Caco-2 (cell line): ENCODE measurements around the gene FCAR. TPM values are rescaled to one million over a fixed set of nuclear protein-coding genes. Genes with fewer than 3 reads are reported as not detected.
"Not testable (repeated sequence)": the region's sequence is repeated elsewhere in the genome, so short reads cannot be mapped to it uniquely, and the experiment has no call there.

Experiments used
- Bru-seq: library from RNA; stranded (reverse); fragments of 400-500 nt; gene quantifications from one replicate; lab custom pipeline; 2021; lab: Mats Ljungman, UMichigan
- BruChase-seq, 2 experiments: library from RNA; stranded (reverse); fragments of 400-500 nt; gene quantifications; one replicate each; lab custom pipeline; 2021; lab: Mats Ljungman, UMichigan
- BruUV-seq: library from RNA; stranded (reverse); fragments of 400-500 nt; replicated peaks from 2 replicates; lab custom pipeline; 2021; lab: Mats Ljungman, UMichigan
- CTCF ChIA-PET: fragments of 300-600 bp; sonication (Branson Sonifier 250); formaldehyde crosslinking; loops from one replicate; lab custom pipeline; 2022; ENCODE audit warnings: antibody characterized with exemption; lab: Charles Lee
- POLR2A ChIA-PET: fragments of 300-600 bp; sonication (Branson Sonifier 250); formaldehyde crosslinking; loops from one replicate; lab custom pipeline; 2022; ENCODE audit warnings: antibody characterized with exemption; lab: Charles Lee
- DNase-seq, 2 experiments: peaks; one replicate each; pipeline versions ENCODE4 v3.0.0 to v3.0.0-alpha.2; 2020 to 2022
- H3K27me3 ChIP-seq: replicated peaks from 2 replicates; pipeline ENCODE4 v1.6.0; 2011; ENCODE audit warnings: low read length; ENCODE audit not compliant: control insufficient read depth, insufficient read depth
- H3K36me3 ChIP-seq: 2 replicates; pipeline ENCODE4 v1.5.1; 2011; ENCODE audit warnings: low read length; ENCODE audit not compliant: control insufficient read depth, insufficient read depth
- H3K4me1 ChIP-seq: fragments of 250-450 bp; sonication (Bioruptor Pico); 2 replicates; pipeline ENCODE4 v1.5.1; 2020; ENCODE audit warnings: mild to moderate bottlenecking
- H3K4me3 ChIP-seq: 2 replicates; pipeline ENCODE4 v1.5.1; 2011; ENCODE audit warnings: low read depth, mild to moderate bottlenecking, control low read depth, low read length
- H3K9me3 ChIP-seq: fragments of 250-450 bp; sonication (Bioruptor Pico); 2 replicates; pipeline ENCODE4 v1.5.1; 2020; ENCODE audit warnings: mild to moderate bottlenecking, moderate library complexity
- H3K27ac Mint-ChIP-seq: one replicate; pipeline ENCODE4 v1.8.0; 2022; ENCODE audit warnings: mixed read lengths; ENCODE audit not compliant: unreplicated experiment
- H3K27me3 Mint-ChIP-seq: one replicate; pipeline ENCODE4 v1.8.0; 2022; ENCODE audit warnings: mixed read lengths; ENCODE audit not compliant: insufficient read depth, unreplicated experiment
- H3K36me3 Mint-ChIP-seq: one replicate; pipeline ENCODE4 v1.8.0; 2022; ENCODE audit warnings: mild to moderate bottlenecking, mixed read lengths; ENCODE audit not compliant: insufficient read depth, unreplicated experiment
- H3K4me1 Mint-ChIP-seq: one replicate; pipeline ENCODE4 v1.8.0; 2022; ENCODE audit warnings: low read depth, mixed read lengths; ENCODE audit not compliant: unreplicated experiment
- H3K4me3 Mint-ChIP-seq: one replicate; pipeline ENCODE4 v1.8.0; 2022; ENCODE audit warnings: mild to moderate bottlenecking, moderate library complexity, mixed read lengths; ENCODE audit not compliant: unreplicated experiment
- H3K9me3 Mint-ChIP-seq: one replicate; pipeline ENCODE4 v1.8.0; 2022; ENCODE audit warnings: mixed read lengths; ENCODE audit not compliant: unreplicated experiment
- intact Hi-C: fragments of 100-400 bp; cut with micrococcal nuclease; formaldehyde crosslinking; loops from one replicate; pipeline ENCODE4 v1.10.0; 2022; ENCODE audit not compliant: unreplicated experiment
- long read RNA-seq: library from polyadenylated mRNA; stranded (forward); transcript quantifications from one replicate; pipeline ENCODE4 v2.0.0, GENCODE V29; 2022
- total RNA-seq: library from RNA; stranded (reverse); gene quantifications from 2 replicates; pipeline ENCODE4 v1.2.3, GENCODE V29; 2022
- TF ChIP-seq, protein P1 (sequence below), 2 experiments: fragments of 200-600 bp in 1 of 2; IDR thresholded peaks; 1 replicate in 1 of 2; 2 replicates in 1 of 2; pipeline versions ENCODE4 v1.5.1 to v1.8.0; 2011 to 2022; ENCODE audit warnings: antibody characterized with exemption in 1 of 2, control low read depth in 1 of 2, inconsistent platforms in 1 of 2, low read depth in 1 of 2, low read length in 1 of 2, mild to moderate bottlenecking in 1 of 2, moderate library complexity in 1 of 2; ENCODE audit not compliant: insufficient read depth in 1 of 2, severe bottlenecking in 1 of 2, unreplicated experiment in 1 of 2

FCAR gene
- not detected in 2 replicates for total RNA-seq
- not detected for Bru-seq, nascent RNA
- not detected for BruChase-seq, experiment 1, labeled RNA remaining after a 2-hour chase
- not detected for BruChase-seq, experiment 2, labeled RNA remaining after a 6-hour chase
- long read RNA-seq, result 0 reads

GRCh38 chr19:54873990-54874389 lies at the start of gene FCAR:
Gene FCAR (plus strand): TSS chr19:54874235. CDS start chr19:54874290, 55 bp downstream.
- TF ChIP-seq, protein P1, sequence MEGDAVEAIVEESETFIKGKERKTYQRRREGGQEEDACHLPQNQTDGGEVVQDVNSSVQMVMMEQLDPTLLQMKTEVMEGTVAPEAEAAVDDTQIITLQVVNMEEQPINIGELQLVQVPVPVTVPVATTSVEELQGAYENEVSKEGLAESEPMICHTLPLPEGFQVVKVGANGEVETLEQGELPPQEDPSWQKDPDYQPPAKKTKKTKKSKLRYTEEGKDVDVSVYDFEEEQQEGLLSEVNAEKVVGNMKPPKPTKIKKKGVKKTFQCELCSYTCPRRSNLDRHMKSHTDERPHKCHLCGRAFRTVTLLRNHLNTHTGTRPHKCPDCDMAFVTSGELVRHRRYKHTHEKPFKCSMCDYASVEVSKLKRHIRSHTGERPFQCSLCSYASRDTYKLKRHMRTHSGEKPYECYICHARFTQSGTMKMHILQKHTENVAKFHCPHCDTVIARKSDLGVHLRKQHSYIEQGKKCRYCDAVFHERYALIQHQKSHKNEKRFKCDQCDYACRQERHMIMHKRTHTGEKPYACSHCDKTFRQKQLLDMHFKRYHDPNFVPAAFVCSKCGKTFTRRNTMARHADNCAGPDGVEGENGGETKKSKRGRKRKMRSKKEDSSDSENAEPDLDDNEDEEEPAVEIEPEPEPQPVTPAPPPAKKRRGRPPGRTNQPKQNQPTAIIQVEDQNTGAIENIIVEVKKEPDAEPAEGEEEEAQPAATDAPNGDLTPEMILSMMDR (IDR thresholded peaks at IDR 0.05; ENCODE audit: insufficient read depth in 1 of 2, low read depth in 1 of 2, low read length in 1 of 2, severe bottlenecking in 1 of 2, unreplicated experiment in 1 of 2), result no peak
- BruUV-seq, result no TSS peak
- Mint-ChIP-seq H3K4me3 (no peak within 1 kb of the TSS), H3K27me3 (peaks cover 27% of the 10 kb centered on the region), H3K36me3 (no peaks in the 10 kb centered on the region), H3K4me1 (no peaks in the 10 kb centered on the region), H3K27ac (no peak within 1 kb of the TSS), H3K9me3 (no peaks in the 10 kb centered on the region)
- Histone ChIP-seq H3K9me3 (0 out of 2 replicates have a peak, but pooled peaks cover 3% of the 10 kb centered on the region), H3K4me1 (no peaks in the 10 kb centered on the region), H3K4me3 (no peak within 1 kb of the TSS), H3K27me3 (no peaks in the 10 kb centered on the region; the same call in 1 of the 2 replicates), H3K36me3 (no peaks in the 10 kb centered on the region)
- ChIA-PET CTCF (no interaction called here), POLR2A (no interaction called here)
- intact Hi-C loops, result no loop called here
- no peak for DNase-seq

DNA sequence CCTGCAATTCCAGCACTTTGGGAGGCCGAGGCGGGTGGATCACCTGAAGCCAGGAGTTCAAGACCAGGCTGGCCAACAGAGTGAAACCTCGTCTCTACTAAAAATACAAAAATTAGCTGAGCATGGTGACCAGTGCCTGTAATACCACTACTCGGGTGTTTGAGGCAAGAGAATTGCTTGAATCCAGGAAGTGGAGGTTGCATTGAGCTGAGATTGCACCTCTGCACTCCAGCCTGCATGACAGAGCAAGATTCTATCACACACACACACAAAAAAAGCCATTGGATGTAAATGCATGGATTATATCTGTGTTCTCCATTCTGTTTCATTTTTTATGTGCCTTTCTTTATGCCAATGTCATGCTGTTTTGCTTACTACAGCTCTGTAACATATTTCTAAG lies 49.6 kb upstream of the FCAR start:
- H3K4me1 Mint-ChIP-seq, H3K36me3 ChIP-seq, DNase-seq, CTCF ChIA-PET, H3K4me1 ChIP-seq, H3K4me3 Mint-ChIP-seq, H3K27me3 ChIP-seq, POLR2A ChIA-PET, H3K27ac Mint-ChIP-seq, H3K36me3 Mint-ChIP-seq, BruUV-seq, H3K9me3 Mint-ChIP-seq, H3K9me3 ChIP-seq, intact Hi-C loops, H3K4me3 ChIP-seq: not testable (repeated sequence)
- peaks cover 25% of the 10 kb centered on the region for H3K27me3 Mint-ChIP-seq

DNA sequence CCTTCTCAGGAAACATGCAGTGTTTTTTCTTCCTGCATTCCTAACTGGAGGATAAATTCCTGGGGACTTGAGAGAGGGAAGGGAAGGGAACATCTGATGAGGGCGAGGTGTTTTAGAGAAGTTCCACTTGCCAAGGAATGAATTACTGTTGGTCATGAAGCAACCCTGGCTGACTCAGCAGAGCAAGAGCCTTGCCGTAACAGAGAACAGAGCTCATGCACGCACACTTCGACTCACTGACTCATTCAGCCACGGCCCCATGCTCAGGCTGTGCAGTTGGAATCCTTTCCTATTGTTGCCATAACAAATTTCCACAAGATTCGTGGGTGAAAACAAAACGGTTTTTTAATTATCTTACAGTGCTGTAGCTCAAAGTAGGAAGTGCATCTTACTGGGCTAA lies 48.7 kb upstream of the FCAR start:
- intact Hi-C loops, H3K27me3 ChIP-seq, H3K9me3 Mint-ChIP-seq, H3K4me1 ChIP-seq, DNase-seq, H3K27ac Mint-ChIP-seq, BruUV-seq, H3K36me3 ChIP-seq, CTCF ChIA-PET, H3K4me3 ChIP-seq, H3K36me3 Mint-ChIP-seq, H3K9me3 ChIP-seq, H3K4me3 Mint-ChIP-seq, POLR2A ChIA-PET, H3K4me1 Mint-ChIP-seq: not testable (repeated sequence)
- H3K27me3 Mint-ChIP-seq, result peaks cover 28% of the 10 kb centered on the region

GRCh38 chr19:54828064-54828463 lies 46.0 kb upstream of the FCAR start:
- intact Hi-C loops, H3K4me3 ChIP-seq, BruUV-seq, H3K9me3 ChIP-seq, H3K9me3 Mint-ChIP-seq, H3K27ac Mint-ChIP-seq, H3K4me3 Mint-ChIP-seq, CTCF ChIA-PET, DNase-seq, H3K36me3 ChIP-seq, H3K27me3 ChIP-seq, H3K36me3 Mint-ChIP-seq, H3K4me1 ChIP-seq, POLR2A ChIA-PET, H3K4me1 Mint-ChIP-seq: not testable (repeated sequence)
- H3K27me3 Mint-ChIP-seq, result peaks cover 25% of the 10 kb centered on the region

DNA sequence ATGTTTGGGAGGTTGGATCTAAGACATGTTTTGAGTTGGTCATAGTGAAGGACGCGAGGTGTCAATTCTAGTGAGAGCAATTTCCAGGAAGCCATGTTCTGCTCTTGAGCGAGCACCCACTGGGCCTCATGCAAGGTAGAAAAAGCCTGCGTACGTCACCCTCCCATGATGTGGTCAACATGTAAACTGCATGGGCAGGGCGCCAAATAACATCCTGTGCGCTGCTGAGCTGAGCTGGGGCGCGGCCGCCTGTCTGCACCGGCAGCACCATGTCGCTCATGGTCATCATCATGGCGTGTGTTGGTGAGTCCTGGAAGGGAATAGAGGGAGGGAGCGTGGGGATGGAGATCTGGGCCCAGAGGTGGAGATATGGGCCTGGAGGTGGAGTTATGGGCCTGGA lies 41.5 kb upstream of the FCAR start, which contains the start of gene KIR2DS4:
TSS of gene KIR2DS4 (plus strand) at position 181 of the 400 bp plus-strand sequence.
- H3K27me3 ChIP-seq, H3K36me3 ChIP-seq, CTCF ChIA-PET, H3K4me3 Mint-ChIP-seq, DNase-seq, H3K4me1 ChIP-seq, intact Hi-C loops, H3K4me1 Mint-ChIP-seq, BruUV-seq, H3K4me3 ChIP-seq, POLR2A ChIA-PET, H3K36me3 Mint-ChIP-seq, H3K27ac Mint-ChIP-seq, H3K9me3 ChIP-seq: not testable (repeated sequence)
- Mint-ChIP-seq H3K9me3 (peaks cover 21% of the 10 kb centered on the region), H3K27me3 (peaks cover 18% of the 10 kb centered on the region)

DNA sequence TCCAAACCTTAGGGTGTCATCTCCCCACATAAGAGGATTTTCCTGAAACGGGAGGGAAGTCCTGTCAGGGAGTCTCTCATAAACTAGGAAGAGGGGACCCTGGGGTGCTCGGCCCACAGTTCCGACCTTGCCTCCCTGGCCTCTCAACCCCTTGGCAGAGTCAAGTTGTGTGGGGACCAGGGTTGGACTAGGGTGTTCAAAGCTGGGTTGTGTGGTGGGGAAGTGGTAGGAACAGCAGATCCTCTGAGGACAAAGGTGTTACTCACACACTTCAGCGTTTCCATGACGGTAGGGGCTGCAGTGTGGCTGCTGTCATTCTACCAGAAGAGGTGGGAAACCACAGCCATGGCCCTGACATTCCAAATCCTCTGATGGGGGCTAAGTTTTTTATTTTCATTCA lies 38.9 kb upstream of the FCAR start:
- POLR2A ChIA-PET, H3K4me1 Mint-ChIP-seq, BruUV-seq, intact Hi-C loops, DNase-seq, H3K4me3 Mint-ChIP-seq, H3K4me1 ChIP-seq, CTCF ChIA-PET, H3K4me3 ChIP-seq, H3K27ac Mint-ChIP-seq, H3K36me3 Mint-ChIP-seq, H3K9me3 ChIP-seq, H3K27me3 ChIP-seq, H3K36me3 ChIP-seq: not testable (repeated sequence)
- H3K27me3 Mint-ChIP-seq, result peaks cover 26% of the 10 kb centered on the region
- peaks cover 21% of the 10 kb centered on the region for H3K9me3 Mint-ChIP-seq
